WTC11 (cell line): ENCODE results near the gene FGR.

Experiments used
- AFF4 ChIP-seq: sonication (generic); formaldehyde crosslinking; IDR thresholded peaks from 2 replicates; pipeline ENCODE4 v1.8.1; 2023; ENCODE audit warnings: mild to moderate bottlenecking, missing genetic modification reagents, borderline replicate concordance
- ATF1 ChIP-seq: sonication (generic); formaldehyde crosslinking; IDR thresholded peaks from 2 replicates; pipeline ENCODE4 v1.8.1; 2023; ENCODE audit warnings: mild to moderate bottlenecking, moderate library complexity, missing genetic modification reagents
- CREB1 ChIP-seq: sonication (generic); formaldehyde crosslinking; IDR thresholded peaks from 2 replicates; pipeline ENCODE4 v1.8.0; 2023; ENCODE audit warnings: mild to moderate bottlenecking, missing genetic modification reagents
- CTCF ChIP-seq: fragments of 200-600 bp; IDR thresholded peaks from 2 replicates; pipeline ENCODE4 v1.8.0; 2022; ENCODE audit warnings: antibody characterized with exemption
- GABPB1 ChIP-seq: sonication (generic); formaldehyde crosslinking; IDR thresholded peaks from 2 replicates; pipeline ENCODE4 v1.8.1; 2023; ENCODE audit warnings: mild to moderate bottlenecking, missing genetic modification reagents
- NR2C2 ChIP-seq: sonication (generic); formaldehyde crosslinking; IDR thresholded peaks from 2 replicates; pipeline ENCODE4 v1.8.0; 2022; ENCODE audit warnings: mild to moderate bottlenecking, missing genetic modification reagents
- SP1 ChIP-seq: sonication (generic); formaldehyde crosslinking; conservative IDR thresholded peaks from 2 replicates; pipeline ENCODE4 v1.8.1; 2022; ENCODE audit warnings: missing genetic modification reagents
- ZNF263 ChIP-seq: sonication (generic); formaldehyde crosslinking; IDR thresholded peaks from 2 replicates; pipeline ENCODE4 v1.8.1; 2022; ENCODE audit warnings: low read depth, mild to moderate bottlenecking, moderate library complexity, missing genetic modification reagents
- TF ChIP-seq, protein P1 (sequence below): sonication (generic); formaldehyde crosslinking; IDR thresholded peaks from 2 replicates; pipeline ENCODE4 v1.8.0; 2022; ENCODE audit warnings: mild to moderate bottlenecking, missing genetic modification reagents

DNA sequence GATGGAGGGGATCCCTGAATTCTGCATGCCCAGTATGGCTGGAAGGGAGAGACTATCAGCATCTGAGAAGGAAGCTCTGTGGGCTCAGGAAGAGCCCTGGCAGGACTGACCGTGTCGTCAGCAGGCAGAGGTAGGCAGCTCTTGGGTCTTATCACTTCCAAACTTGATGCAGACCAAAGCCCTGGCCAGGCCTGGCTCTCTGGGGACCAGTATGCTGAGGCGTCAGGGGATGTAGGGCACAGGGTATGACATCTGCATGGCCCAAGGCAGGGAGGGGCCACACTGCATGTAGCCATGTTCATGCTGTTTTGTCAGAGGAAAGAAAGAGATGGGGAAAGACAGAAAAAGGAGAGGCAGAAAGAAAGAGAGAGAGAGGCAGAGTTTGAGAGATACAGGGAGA is 6.3 kb downstream of the FGR start:
- TF ChIP-seq ZNF263 (CRISPR knock-in tag) (no peak), AFF4 (CRISPR knock-in tag) (no peak), ATF1 (CRISPR knock-in tag) (no peak), CTCF (no peak), SP1 (CRISPR knock-in tag) (no peak), NR2C2 (no peak), CREB1 (CRISPR knock-in tag) (no peak), GABPB1 (CRISPR knock-in tag) (no peak)
- TF ChIP-seq, protein P1, sequence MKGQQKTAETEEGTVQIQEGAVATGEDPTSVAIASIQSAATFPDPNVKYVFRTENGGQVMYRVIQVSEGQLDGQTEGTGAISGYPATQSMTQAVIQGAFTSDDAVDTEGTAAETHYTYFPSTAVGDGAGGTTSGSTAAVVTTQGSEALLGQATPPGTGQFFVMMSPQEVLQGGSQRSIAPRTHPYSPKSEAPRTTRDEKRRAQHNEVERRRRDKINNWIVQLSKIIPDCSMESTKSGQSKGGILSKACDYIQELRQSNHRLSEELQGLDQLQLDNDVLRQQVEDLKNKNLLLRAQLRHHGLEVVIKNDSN (CRISPR knock-in tag), result no peak
